ENCODE results near the gene RGL2. TPM values are rescaled to one million over a fixed set of nuclear protein-coding genes. Genes with fewer than 3 reads are reported as not detected.
"Not testable (repeated sequence)": the region's sequence is repeated elsewhere in the genome, so short reads cannot be mapped to it uniquely, and the experiment has no call there.

Gene RGL2
- total and polyA plus RNA-seq, 4 donors: 23.6 to 119 (median 82.3) TPM

DNA sequence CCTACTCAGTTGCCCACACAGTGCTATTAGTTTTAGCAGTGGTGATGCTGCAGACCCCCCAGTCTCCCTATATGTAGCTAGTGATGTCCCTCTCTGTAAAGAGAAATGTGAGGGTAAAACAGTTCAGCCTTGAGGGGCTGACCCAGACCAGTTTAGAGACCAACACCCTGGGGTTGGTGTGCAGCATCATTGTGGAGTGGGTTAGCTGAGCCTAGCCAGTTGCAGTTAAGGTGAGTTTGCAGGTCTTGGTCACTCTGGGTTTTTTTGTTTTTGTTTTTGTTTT, 22.2 kb downstream of the RGL2 start:
- peak overlapping the region; percentile 66 for H3K4me3 ChIP-seq (ENCODE audit: low read depth, low read length)
- peaks cover 36% of the 10 kb centered on the region for H3K4me1 ChIP-seq (ENCODE audit: control insufficient read depth, insufficient read depth, low read length)
- peak overlapping the region; percentile 75 for H3K27ac ChIP-seq (ENCODE audit: low read depth, low read length)
- peaks cover 67% of the 10 kb centered on the region for H3K36me3 ChIP-seq (ENCODE audit: control insufficient read depth, insufficient read depth, low read length)
- no peak for DNase-seq (ENCODE audit: low read depth in 4 of 6, low spot score in 6 of 6)
- H3K9me3 ChIP-seq (ENCODE audit: control insufficient read depth, insufficient read depth, low read length): no peaks in the 10 kb centered on the region
- H3K27me3 ChIP-seq (ENCODE audit: control insufficient read depth, insufficient read depth, low read length): no peaks in the 10 kb centered on the region

DNA sequence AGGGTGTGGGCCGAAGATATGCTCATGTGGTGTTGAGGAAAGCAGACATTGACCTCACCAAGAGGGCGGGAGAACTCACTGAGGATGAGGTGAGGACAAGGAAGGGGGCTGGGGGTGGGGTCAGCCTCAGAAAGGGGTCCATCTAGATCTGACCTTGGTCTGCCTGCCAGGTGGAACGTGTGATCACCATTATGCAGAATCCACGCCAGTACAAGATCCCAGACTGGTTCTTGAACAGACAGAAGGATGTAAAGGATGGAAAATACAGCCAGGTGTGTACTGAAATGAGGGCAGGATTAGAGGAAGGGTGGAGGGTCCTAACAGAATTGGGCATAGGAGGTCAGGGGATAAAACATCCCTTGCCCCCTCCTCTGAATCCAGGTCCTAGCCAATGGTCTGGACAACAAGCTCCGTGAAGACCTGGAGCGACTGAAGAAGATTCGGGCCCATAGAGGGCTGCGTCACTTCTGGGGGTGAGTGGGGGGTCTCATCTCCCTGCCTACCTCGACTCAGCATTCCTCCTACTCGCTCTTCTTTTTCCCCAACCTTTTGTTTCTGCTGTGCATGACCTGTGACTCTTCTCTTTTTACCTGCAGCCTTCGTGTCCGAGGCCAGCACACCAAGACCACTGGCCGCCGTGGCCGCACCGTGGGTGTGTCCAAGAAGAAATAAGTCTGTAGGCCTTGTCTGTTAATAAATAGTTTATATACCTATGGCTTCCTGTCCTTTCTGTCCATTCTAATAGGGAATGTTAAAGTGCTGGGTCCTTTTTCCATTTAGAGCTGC, 22.8 kb downstream of the RGL2 start:
- DNase-seq (ENCODE audit: low read depth in 4 of 6, low spot score in 6 of 6); H3K27me3 ChIP-seq (ENCODE audit: control insufficient read depth, insufficient read depth, low read length); H3K9me3 ChIP-seq (ENCODE audit: control insufficient read depth, insufficient read depth, low read length): not testable (repeated sequence)
- peaks cover 67% of the 10 kb centered on the region for H3K36me3 ChIP-seq (ENCODE audit: control insufficient read depth, insufficient read depth, low read length)
- peaks cover 40% of the 10 kb centered on the region for H3K4me1 ChIP-seq (ENCODE audit: control insufficient read depth, insufficient read depth, low read length)
- 75% methylated on average over 3 of the region's 16 CpGs for WGBS (ENCODE audit: insufficient coverage)
- H3K27ac ChIP-seq (ENCODE audit: low read depth, low read length): peak overlapping the region; percentile 75
- peak overlapping the region; percentile 66 for H3K4me3 ChIP-seq (ENCODE audit: low read depth, low read length)

DNA sequence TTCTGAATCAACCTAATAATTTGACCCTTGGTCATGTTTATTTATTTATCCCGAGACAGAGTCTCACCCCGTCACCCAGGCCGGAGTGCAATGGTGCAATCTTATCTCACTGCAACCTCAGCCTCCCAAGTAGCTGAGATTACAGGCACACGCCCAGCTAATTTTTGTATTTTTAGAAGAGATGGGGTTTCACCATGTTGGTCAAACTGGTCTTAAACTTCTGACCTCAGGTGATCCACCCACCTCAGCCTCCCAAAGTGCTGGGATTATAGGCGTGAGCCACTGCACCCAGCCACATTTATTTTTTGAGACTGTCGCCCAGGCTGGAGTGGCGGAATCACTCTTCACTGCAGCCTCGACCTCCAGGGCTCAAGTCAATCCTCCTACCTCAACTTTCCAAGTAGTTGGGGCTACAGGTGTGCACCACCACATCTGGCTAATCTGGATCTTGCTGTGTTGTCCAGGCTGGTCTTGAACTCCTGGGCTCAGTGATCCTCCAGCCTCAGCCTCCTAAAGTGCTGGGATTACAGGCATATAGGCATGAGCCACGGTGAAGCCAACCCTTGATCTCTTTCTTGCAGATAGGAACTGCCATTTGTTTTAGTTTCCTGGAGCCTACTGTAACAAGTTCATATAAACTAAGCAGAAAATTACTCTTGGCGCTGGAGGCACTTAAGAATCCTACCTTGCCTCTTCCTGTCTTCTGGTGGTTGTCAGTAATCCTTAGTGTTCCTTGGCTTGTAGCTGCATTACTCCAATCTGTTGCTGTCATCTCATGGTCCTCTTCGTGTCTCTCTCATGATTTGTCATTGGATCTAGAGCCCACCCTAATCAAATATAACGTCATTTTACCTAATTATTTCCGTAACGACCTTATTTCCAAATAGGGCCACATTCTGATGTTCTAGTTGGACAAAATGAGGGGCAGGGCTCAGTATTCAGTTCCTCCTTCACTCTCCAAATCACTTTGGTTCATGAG, 24.5 kb downstream of the RGL2 start:
- Histone ChIP-seq H3K4me1 (ENCODE audit: control insufficient read depth, insufficient read depth, low read length) (peaks cover 45% of the 10 kb centered on the region), H3K4me3 (ENCODE audit: low read depth, low read length) (no peak overlapping the region)
- 88% methylated on average over 6 of the region's 14 CpGs for WGBS (ENCODE audit: insufficient coverage)

DNA sequence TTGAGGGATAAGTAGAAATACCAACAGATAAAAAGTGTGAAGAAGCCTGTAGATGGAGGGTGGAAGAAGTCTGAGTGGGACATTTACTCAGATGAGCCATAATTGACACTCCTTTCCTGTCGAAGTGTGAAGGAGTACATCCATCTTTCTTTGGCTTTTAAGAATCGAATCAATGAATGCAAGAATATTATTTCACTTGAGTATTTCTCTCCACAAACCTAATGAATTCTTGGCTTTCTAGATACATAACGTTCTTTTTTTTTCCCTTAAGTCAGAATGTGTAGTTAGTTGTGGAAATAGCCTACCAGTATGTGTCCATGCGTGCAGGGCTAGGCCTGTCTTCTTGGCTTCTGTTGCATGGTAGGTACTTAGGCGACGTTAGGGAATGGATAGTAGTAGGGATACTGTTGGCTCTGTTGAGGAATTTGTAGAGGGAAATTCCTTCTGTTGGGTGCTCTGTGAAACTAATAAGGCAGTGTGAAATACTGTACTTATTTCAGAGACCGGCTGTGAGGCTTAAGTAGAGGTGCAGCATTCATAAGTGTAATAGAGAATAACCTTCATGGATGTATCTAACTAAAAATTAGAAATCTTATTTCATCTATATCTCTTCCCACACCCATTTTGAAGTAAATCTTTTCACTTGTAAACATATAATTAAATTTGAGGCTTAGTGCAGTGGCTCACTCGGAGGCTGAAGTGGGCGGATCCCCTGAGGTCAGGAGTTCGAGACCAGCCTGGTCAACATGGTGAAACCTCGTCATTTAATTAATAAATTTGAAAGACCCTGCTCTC, 25.4 kb downstream of the RGL2 start:
- WGBS (ENCODE audit: insufficient coverage): 86% methylated on average over 4 of the region's 11 CpGs
- no peak for DNase-seq (ENCODE audit: low read depth in 4 of 6, low spot score in 6 of 6)
- Histone ChIP-seq H3K4me1 (ENCODE audit: control insufficient read depth, insufficient read depth, low read length) (peaks cover 43% of the 10 kb centered on the region), H3K27ac (ENCODE audit: low read depth, low read length) (no peak overlapping the region), H3K9me3 (ENCODE audit: control insufficient read depth, insufficient read depth, low read length) (no peaks in the 10 kb centered on the region), H3K4me3 (ENCODE audit: low read depth, low read length) (peak overlapping the region; percentile 99), H3K27me3 (ENCODE audit: control insufficient read depth, insufficient read depth, low read length) (no peaks in the 10 kb centered on the region), H3K36me3 (ENCODE audit: control insufficient read depth, insufficient read depth, low read length) (peaks cover 50% of the 10 kb centered on the region)

More for the DNA sequence above, 24.5 kb downstream of the RGL2 start:
- no peaks in the 10 kb centered on the region for H3K9me3 ChIP-seq (ENCODE audit: control insufficient read depth, insufficient read depth, low read length)
- H3K27ac ChIP-seq (ENCODE audit: low read depth, low read length): no peak overlapping the region
- peaks cover 50% of the 10 kb centered on the region for H3K36me3 ChIP-seq (ENCODE audit: control insufficient read depth, insufficient read depth, low read length)
- DNase-seq (ENCODE audit: low read depth in 4 of 6, low spot score in 6 of 6): no peak
- H3K27me3 ChIP-seq (ENCODE audit: control insufficient read depth, insufficient read depth, low read length): no peaks in the 10 kb centered on the region

DNA sequence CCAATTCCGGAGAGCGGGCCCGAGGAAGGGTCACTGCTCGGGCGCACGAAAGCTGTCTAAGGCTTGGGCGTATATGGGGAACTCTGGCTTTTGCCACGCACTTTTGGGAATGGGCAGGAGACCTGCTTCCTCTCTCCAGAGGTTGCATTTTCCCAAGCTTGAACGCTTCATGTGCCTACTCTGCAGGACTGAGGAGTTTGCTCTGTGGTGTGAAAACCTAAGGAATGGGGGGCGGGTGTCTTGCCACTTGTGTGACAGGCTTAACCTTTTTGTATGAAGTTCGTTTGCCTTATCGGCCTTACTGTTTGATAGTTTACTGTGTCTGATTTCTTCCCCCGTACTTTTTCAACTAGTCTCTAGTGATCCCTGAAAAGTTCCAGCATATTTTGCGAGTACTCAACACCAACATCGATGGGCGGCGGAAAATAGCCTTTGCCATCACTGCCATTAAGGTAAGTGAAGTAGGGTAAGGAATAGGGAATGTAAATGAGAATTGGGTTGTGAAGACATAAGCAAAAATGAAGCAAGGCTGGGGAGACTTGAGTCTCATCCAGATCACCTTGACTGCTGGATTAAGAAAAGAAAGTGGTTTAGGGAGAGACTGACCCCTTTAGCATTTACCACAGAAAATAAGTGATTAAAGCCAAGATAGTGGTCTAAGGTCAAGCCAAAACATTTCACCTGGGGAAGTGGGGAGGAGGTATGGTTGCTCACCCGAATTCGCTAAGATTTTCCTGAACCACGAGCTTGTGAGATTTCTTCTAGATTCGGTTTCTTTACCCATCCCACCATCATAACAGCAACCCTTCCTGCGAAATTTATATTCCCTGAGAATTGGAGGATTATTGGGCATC, 26.2 kb downstream of the RGL2 start:
- DNase-seq (ENCODE audit: low read depth in 4 of 6, low spot score in 6 of 6): no peak
- H3K4me1 ChIP-seq (ENCODE audit: control insufficient read depth, insufficient read depth, low read length): peaks cover 35% of the 10 kb centered on the region

DNA sequence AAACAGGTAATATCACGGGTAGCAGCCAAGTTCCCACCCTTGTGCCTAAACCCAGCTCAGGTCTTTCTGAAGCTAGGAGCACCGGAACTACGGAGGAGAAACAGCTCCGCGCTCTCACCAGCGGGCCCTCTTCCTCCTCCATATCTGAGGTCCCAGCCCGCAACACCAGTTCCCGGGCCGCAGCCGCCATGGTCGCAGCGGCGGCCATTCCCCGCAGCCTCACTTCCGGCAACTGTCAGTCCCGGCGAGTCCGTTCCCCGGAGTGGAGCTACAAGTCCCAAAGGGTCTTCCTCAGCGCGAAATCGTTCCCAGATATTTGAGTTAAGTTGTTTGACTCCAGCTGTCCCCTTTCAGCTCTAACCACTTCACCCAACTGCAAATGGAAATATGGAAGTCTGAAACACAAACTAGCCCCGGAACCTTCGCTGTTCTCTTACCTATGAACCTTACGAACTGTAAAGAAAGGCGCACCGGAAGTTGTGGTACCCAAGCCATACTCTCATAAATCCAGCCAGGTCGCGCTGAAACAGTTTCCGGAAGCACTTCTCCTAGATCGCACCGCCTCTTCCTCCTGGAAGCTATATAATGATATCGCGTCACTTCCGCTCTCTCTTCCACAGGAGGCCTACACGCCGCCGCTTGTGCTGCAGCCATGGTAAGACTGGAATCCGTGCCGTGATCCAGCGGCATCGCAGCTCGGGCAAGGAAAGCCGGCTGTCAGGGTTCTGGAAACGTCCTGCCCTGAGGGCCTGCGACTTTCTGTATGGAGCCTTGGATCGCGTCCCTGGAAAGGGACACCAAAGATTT, 27.1 kb downstream of the RGL2 start, which contains the start of the genes RPS18 and VPS52:
Gene RPS18 (plus strand): TSS at position 608 of the 807 bp plus-strand sequence. CDS start 45 bp downstream, at position 653.
Gene VPS52 (minus strand): TSS at position 409 of the 807 bp plus-strand sequence. CDS start 201 bp downstream, at position 208.
- Histone ChIP-seq H3K9me3 (ENCODE audit: control insufficient read depth, insufficient read depth, low read length) (no peaks in the 10 kb centered on the region), H3K4me3 (ENCODE audit: low read depth, low read length) (peak within 1 kb of the TSS; percentile 99), H3K36me3 (ENCODE audit: control insufficient read depth, insufficient read depth, low read length) (peaks cover 55% of the 10 kb centered on the region), H3K27ac (ENCODE audit: low read depth, low read length) (peak within 1 kb of the TSS; percentile 97), H3K27me3 (ENCODE audit: control insufficient read depth, insufficient read depth, low read length) (no peaks in the 10 kb centered on the region), H3K4me1 (ENCODE audit: control insufficient read depth, insufficient read depth, low read length) (peaks cover 29% of the 10 kb centered on the region)
- WGBS (ENCODE audit: insufficient coverage): under 1% methylated on average over 45 of the region's 48 CpGs
- peak; percentile 95 to 100 (median 99) for DNase-seq (ENCODE audit: low read depth in 4 of 6, low spot score in 6 of 6)

More for the DNA sequence above, 26.2 kb downstream of the RGL2 start:
- H3K36me3 ChIP-seq (ENCODE audit: control insufficient read depth, insufficient read depth, low read length): peaks cover 50% of the 10 kb centered on the region
- H3K4me3 ChIP-seq (ENCODE audit: low read depth, low read length): peak overlapping the region; percentile 99
- 0% methylated on average over 11 of the region's 22 CpGs for WGBS (ENCODE audit: insufficient coverage)
- peak overlapping the region; percentile 97 for H3K27ac ChIP-seq (ENCODE audit: low read depth, low read length)
- no peaks in the 10 kb centered on the region for H3K9me3 ChIP-seq (ENCODE audit: control insufficient read depth, insufficient read depth, low read length)
- no peaks in the 10 kb centered on the region for H3K27me3 ChIP-seq (ENCODE audit: control insufficient read depth, insufficient read depth, low read length)

DNA sequence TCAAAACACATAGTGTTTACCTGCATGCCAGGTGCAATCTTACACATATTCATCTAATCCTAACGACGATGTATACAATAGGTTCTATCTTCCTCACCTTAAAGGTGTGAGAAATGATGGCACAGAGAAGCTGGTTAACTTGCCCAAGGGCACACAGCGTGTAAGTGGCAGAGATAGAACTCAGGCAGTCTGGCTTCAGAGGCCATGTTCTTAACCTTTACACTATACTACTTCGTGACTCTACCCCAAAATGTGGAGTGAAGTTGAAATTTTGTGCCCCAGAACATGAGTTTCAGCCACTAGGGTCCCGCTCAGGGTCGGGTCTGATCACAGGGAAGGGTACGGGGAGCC, 27.6 kb downstream of the RGL2 start:
- Histone ChIP-seq H3K4me1 (ENCODE audit: control insufficient read depth, insufficient read depth, low read length) (peaks cover 23% of the 10 kb centered on the region), H3K9me3 (ENCODE audit: control insufficient read depth, insufficient read depth, low read length) (no peaks in the 10 kb centered on the region), H3K27ac (ENCODE audit: low read depth, low read length) (peak overlapping the region; percentile 97), H3K4me3 (ENCODE audit: low read depth, low read length) (peak overlapping the region; percentile 99), H3K27me3 (ENCODE audit: control insufficient read depth, insufficient read depth, low read length) (no peaks in the 10 kb centered on the region), H3K36me3 (ENCODE audit: control insufficient read depth, insufficient read depth, low read length) (peaks cover 57% of the 10 kb centered on the region)
- no peak for DNase-seq (ENCODE audit: low read depth in 4 of 6, low spot score in 6 of 6)
- 0% methylated on average over 3 of the region's 7 CpGs for WGBS (ENCODE audit: insufficient coverage)

DNA sequence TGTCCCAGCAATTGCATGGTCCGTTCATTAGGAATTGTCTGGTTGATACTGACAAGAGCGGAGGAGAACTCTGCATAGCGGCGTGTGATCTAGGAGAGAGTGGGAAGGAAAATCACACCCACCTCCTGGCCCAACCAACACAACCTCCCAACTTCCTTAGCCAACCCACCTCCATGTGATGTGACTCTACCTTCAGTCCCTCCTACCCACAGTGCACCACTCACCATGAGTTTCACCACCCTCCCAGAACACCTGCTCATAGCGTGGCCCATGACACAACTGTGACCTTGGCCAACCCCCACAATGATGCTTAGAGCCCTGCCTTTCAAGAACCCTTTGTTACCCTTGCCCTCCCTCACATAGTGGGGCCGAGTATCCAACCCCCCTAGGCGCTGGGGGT, 34.7 kb downstream of the RGL2 start:
- no peak overlapping the region for H3K27ac ChIP-seq (ENCODE audit: low read depth, low read length)
- 93% methylated on average over 3 of the region's 7 CpGs for WGBS (ENCODE audit: insufficient coverage)
- no peaks in the 10 kb centered on the region for H3K27me3 ChIP-seq (ENCODE audit: control insufficient read depth, insufficient read depth, low read length)
- H3K4me3 ChIP-seq (ENCODE audit: low read depth, low read length): no peak overlapping the region
- H3K36me3 ChIP-seq (ENCODE audit: control insufficient read depth, insufficient read depth, low read length): peaks cover 65% of the 10 kb centered on the region
- no peak for DNase-seq (ENCODE audit: low read depth in 4 of 6, low spot score in 6 of 6)
- no peaks in the 10 kb centered on the region for H3K9me3 ChIP-seq (ENCODE audit: control insufficient read depth, insufficient read depth, low read length)
- no peaks in the 10 kb centered on the region for H3K4me1 ChIP-seq (ENCODE audit: control insufficient read depth, insufficient read depth, low read length)
